Astrocyte (in vitro differentiated cells and primary cell): ENCODE results near the gene DOCK2. TPM values are rescaled to one million over a fixed set of nuclear protein-coding genes. Genes with fewer than 3 reads are reported as not detected.

Experiments
- DNase-seq: peaks from one replicate; pipeline ENCODE4 v3.0.0-alpha.2; 2010; ENCODE audit warnings: low read depth
- FAIRE-seq: peaks from 2 replicates; lab custom pipeline; 2011; peaks lifted over from hg19 to GRCh38; lab: Jason Lieb, UNC
- H2AFZ ChIP-seq: 2 replicates; pipeline ENCODE4 v1.6.0; 2012; ENCODE audit warnings: low read depth, low read length, inconsistent platforms
- H3K27ac ChIP-seq: 2 replicates; pipeline ENCODE4 v1.5.1; 2011; ENCODE audit warnings: low read depth, low read length, inconsistent platforms
- H3K27me3 ChIP-seq: 2 replicates; pipeline ENCODE4 v1.6.0; 2011; ENCODE audit warnings: low read length, inconsistent platforms; ENCODE audit not compliant: insufficient read depth
- H3K36me3 ChIP-seq: 2 replicates; pipeline ENCODE4 v1.5.1; 2011; ENCODE audit warnings: low read length, inconsistent platforms; ENCODE audit not compliant: insufficient read depth
- H3K4me1 ChIP-seq: 2 replicates; pipeline ENCODE4 v1.5.1; 2011; ENCODE audit warnings: low read length, inconsistent platforms; ENCODE audit not compliant: insufficient read depth
- H3K4me2 ChIP-seq: 2 replicates; pipeline ENCODE4 v1.6.0; 2012; ENCODE audit warnings: low read length, inconsistent platforms
- H3K4me3 ChIP-seq: 2 replicates; pipeline ENCODE4 v1.5.1; 2011; ENCODE audit warnings: low read depth, mild to moderate bottlenecking, low read length, inconsistent platforms; ENCODE audit not compliant: insufficient read depth
- H3K79me2 ChIP-seq: 2 replicates; pipeline ENCODE4 v1.6.0; 2012; ENCODE audit warnings: mild to moderate bottlenecking, low read length, inconsistent platforms; ENCODE audit not compliant: insufficient read depth
- H3K9ac ChIP-seq: 2 replicates; pipeline ENCODE4 v1.6.0; 2012; ENCODE audit warnings: mild to moderate bottlenecking, low read length, inconsistent platforms
- H3K9me3 ChIP-seq: 2 replicates; pipeline ENCODE4 v1.5.1; 2012; ENCODE audit warnings: low read depth, mild to moderate bottlenecking, low read length, inconsistent platforms; ENCODE audit not compliant: insufficient read depth
- H4K20me1 ChIP-seq: 2 replicates; pipeline ENCODE4 v1.6.0; 2012; ENCODE audit warnings: low read length, inconsistent platforms; ENCODE audit not compliant: insufficient read depth
- H3K27ac Mint-ChIP-seq: one replicate; pipeline ENCODE4 v1.8.0; 2021; ENCODE audit warnings: mild to moderate bottlenecking, mixed read lengths; ENCODE audit not compliant: unreplicated experiment
- H3K27me3 Mint-ChIP-seq: one replicate; pipeline ENCODE4 v1.8.0; 2021; ENCODE audit warnings: low read depth, mixed read lengths; ENCODE audit not compliant: unreplicated experiment
- H3K36me3 Mint-ChIP-seq: one replicate; pipeline ENCODE4 v1.8.0; 2021; ENCODE audit warnings: low read depth, mixed read lengths; ENCODE audit not compliant: unreplicated experiment
- H3K4me1 Mint-ChIP-seq: one replicate; pipeline ENCODE4 v1.8.0; 2021; ENCODE audit warnings: low read depth, mixed read lengths; ENCODE audit not compliant: unreplicated experiment
- H3K4me3 Mint-ChIP-seq: one replicate; pipeline ENCODE4 v1.8.0; 2021; ENCODE audit warnings: mild to moderate bottlenecking, moderate library complexity, mixed read lengths; ENCODE audit not compliant: unreplicated experiment
- H3K9me3 Mint-ChIP-seq: one replicate; pipeline ENCODE4 v1.8.0; 2021; ENCODE audit warnings: mild to moderate bottlenecking, mixed read lengths; ENCODE audit not compliant: unreplicated experiment
- CTCF ChIP-seq: IDR thresholded peaks from 2 replicates; pipeline ENCODE4 v1.5.1; 2011; ENCODE audit warnings: low read depth, mild to moderate bottlenecking, inconsistent platforms, low read length, moderate library complexity; ENCODE audit not compliant: insufficient read depth
- EZH2 ChIP-seq: IDR thresholded peaks from 2 replicates; pipeline ENCODE4 v1.6.1; 2012; ENCODE audit warnings: mild to moderate bottlenecking, low read length, inconsistent platforms; ENCODE audit not compliant: insufficient read depth
- total RNA-seq: library from RNA; stranded (reverse); gene quantifications from 2 replicates; pipeline ENCODE4 v1.2.1, GENCODE V29; 2021

The DOCK2 gene
- total RNA-seq, 1 donor from 2014 or later = 0.66 TPM

GRCh38 chr5:169933127-169933526 is 296.1 kb downstream of the DOCK2 start:
- H3K36me3 ChIP-seq = peaks cover 10% of the 10 kb centered on the region
- Mint-ChIP-seq H3K27me3 (peaks cover 23% of the 10 kb centered on the region), H3K36me3 (no peaks in the 10 kb centered on the region), H3K27ac (no peak overlapping the region), H3K4me3 (no peak overlapping the region), H3K9me3 (peaks cover 5% of the 10 kb centered on the region), H3K4me1 (no peaks in the 10 kb centered on the region)
- H3K9me3 ChIP-seq = no peaks in the 10 kb centered on the region
- no peak for FAIRE-seq
- H3K27ac ChIP-seq = no peak overlapping the region
- no peak overlapping the region for H3K9ac ChIP-seq
- H3K4me2 ChIP-seq = no peak overlapping the region
- H4K20me1 ChIP-seq = no peaks in the 10 kb centered on the region
- no peak for DNase-seq
- peaks cover 5% of the 10 kb centered on the region for H3K4me1 ChIP-seq
- TF ChIP-seq EZH2 = no peak
- TF ChIP-seq CTCF = no peak
- H2AFZ ChIP-seq = no peak overlapping the region
- peaks cover 22% of the 10 kb centered on the region for H3K79me2 ChIP-seq
- H3K4me3 ChIP-seq = no peak overlapping the region
- no peaks in the 10 kb centered on the region for H3K27me3 ChIP-seq

GRCh38 chr5:169933616-169934015 is 296.5 kb downstream of the DOCK2 start:
- Mint-ChIP-seq H3K36me3 (no peaks in the 10 kb centered on the region), H3K27me3 (peaks cover 19% of the 10 kb centered on the region), H3K4me1 (no peaks in the 10 kb centered on the region), H3K4me3 (no peak overlapping the region), H3K9me3 (peaks cover 5% of the 10 kb centered on the region), H3K27ac (no peak overlapping the region)
- FAIRE-seq (no peak), DNase-seq (no peak)
- no peaks in the 10 kb centered on the region for H3K27me3 ChIP-seq
- peaks cover 5% of the 10 kb centered on the region for H3K4me1 ChIP-seq
- no peaks in the 10 kb centered on the region for H3K9me3 ChIP-seq
- no peaks in the 10 kb centered on the region for H4K20me1 ChIP-seq
- H3K4me3 ChIP-seq = no peak overlapping the region
- TF ChIP-seq CTCF (no peak), EZH2 (no peak)
- peaks cover 27% of the 10 kb centered on the region for H3K79me2 ChIP-seq
- peaks cover 10% of the 10 kb centered on the region for H3K36me3 ChIP-seq
- no peak overlapping the region for H3K27ac ChIP-seq
- no peak overlapping the region for H2AFZ ChIP-seq
- no peak overlapping the region for H3K4me2 ChIP-seq
- no peak overlapping the region for H3K9ac ChIP-seq

- Histone ChIP-seq H3K27ac (no peak overlapping the region), H3K79me2 (peaks cover 31% of the 10 kb centered on the region), H3K9me3 (no peaks in the 10 kb centered on the region), H2AFZ (no peak overlapping the region), H3K36me3 (peaks cover 10% of the 10 kb centered on the region), H3K4me2 (no peak overlapping the region), H4K20me1 (no peaks in the 10 kb centered on the region), H3K27me3 (no peaks in the 10 kb centered on the region), H3K4me1 (peaks cover 5% of the 10 kb centered on the region), H3K4me3 (no peak overlapping the region), H3K9ac (no peak overlapping the region)
- Mint-ChIP-seq H3K27ac (no peak overlapping the region), H3K4me1 (no peaks in the 10 kb centered on the region), H3K4me3 (no peak overlapping the region), H3K9me3 (peaks cover 5% of the 10 kb centered on the region), H3K27me3 (peaks cover 19% of the 10 kb centered on the region), H3K36me3 (no peaks in the 10 kb centered on the region)
- DNase-seq = peak; percentile 29
- no peak for FAIRE-seq
- TF ChIP-seq EZH2 (no peak), CTCF (no peak)
Observed at GRCh38 chr5:169934990-169935389, 297.9 kb downstream of the DOCK2 start.
